NCI-H82 (cell line): ENCODE data around the gene SMIM23.

Source experiments
- DNase-seq: peaks from one replicate; lab custom pipeline; 2025; lab: John Stamatoyannopoulos, UW

Gene SMIM23

GRCh38 chr5:171816666-171817065 is 31.0 kb downstream of the SMIM23 start:
- no peak for DNase-seq

- DNase-seq, result no peak
Observed at GRCh38 chr5:171820561-171820960, 34.9 kb downstream of the SMIM23 start.

GRCh38 chr5:171821286-171821685 is 35.7 kb downstream of the SMIM23 start:
- no peak for DNase-seq

- DNase-seq, result no peak
Observed at GRCh38 chr5:171823269-171823668, 37.7 kb downstream of the SMIM23 start.

GRCh38 chr5:171825051-171825450 is 39.4 kb downstream of the SMIM23 start:
- DNase-seq, result no peak

GRCh38 chr5:171826132-171826531 is 40.5 kb downstream of the SMIM23 start:
- DNase-seq, result no peak

- DNase-seq, result no peak
Observed at GRCh38 chr5:171827162-171827561, 41.5 kb downstream of the SMIM23 start.

GRCh38 chr5:171830686-171831085 is 45.1 kb downstream of the SMIM23 start:
- no peak for DNase-seq

GRCh38 chr5:171832775-171833174 is 47.2 kb downstream of the SMIM23 start:
- DNase-seq, result no peak

GRCh38 chr5:171834461-171834860 is 48.8 kb downstream of the SMIM23 start:
- no peak for DNase-seq

GRCh38 chr5:171835066-171835465 is 49.4 kb downstream of the SMIM23 start:
- DNase-seq, result no peak

- no peak for DNase-seq
Observed at GRCh38 chr5:171837522-171837921, 51.9 kb downstream of the SMIM23 start.

GRCh38 chr5:171838066-171838465 is 52.4 kb downstream of the SMIM23 start:
- no peak for DNase-seq

- DNase-seq, result no peak
Observed at GRCh38 chr5:171839112-171839511, 53.5 kb downstream of the SMIM23 start.

- DNase-seq, result peak; percentile 22
Observed at GRCh38 chr5:171840066-171840465, 54.4 kb downstream of the SMIM23 start.
